Ascending aorta (tissue), 2 donors: ENCODE data around the gene AKR1B15. TPM values are rescaled to one million over a fixed set of nuclear protein-coding genes. Genes with fewer than 3 reads are reported as not detected.

Experiments used
- DNase-seq, 2 donors: peaks; one replicate each; pipeline ENCODE4 v3.0.0-alpha.2; 2019; ENCODE audit warnings: low spot score in 2 of 2
- H3K27ac ChIP-seq, 2 donors: fragments of 200-600 bp; sonication (generic); one replicate each; pipeline ENCODE4 v1.5.1; 2016 to 2017; ENCODE audit warnings: mild to moderate bottlenecking in 1 of 2
- H3K27me3 ChIP-seq: fragments of 200-600 bp; sonication (generic); one replicate; pipeline ENCODE4 v1.5.1; 2017
- H3K36me3 ChIP-seq, 2 donors: fragments of 200-600 bp; sonication (generic); one replicate each; pipeline ENCODE4 v1.5.1; 2016
- H3K4me1 ChIP-seq, 2 donors: fragments of 200-600 bp; sonication (generic); one replicate each; pipeline ENCODE4 v1.5.1; 2016 to 2017; ENCODE audit warnings: mild to moderate bottlenecking in 1 of 2
- H3K4me3 ChIP-seq, 2 donors: fragments of 200-600 bp; sonication (generic); one replicate each; pipeline ENCODE4 v1.5.1; 2016 to 2017; ENCODE audit warnings: mild to moderate bottlenecking in 1 of 2
- H3K9me3 ChIP-seq, 2 donors: fragments of 200-600 bp; sonication (generic); one replicate each; pipeline ENCODE4 v1.5.1; 2016
- intact Hi-C: fragments of 100-400 bp; cut with DNase I; formaldehyde crosslinking; loops from one replicate; pipeline ENCODE4 v1.15.1; 2023
- total RNA-seq: library from RNA; depleted of rRNA; stranded (reverse); fragments of >200 nt; gene quantifications from one replicate; pipeline ENCODE4 v1.1.0, GENCODE V29; 2016
- TF ChIP-seq, protein P1 (sequence below), 3 experiments: fragments of 200-600 bp in 2 of 3; fragments of 450-650 bp in 1 of 3; sonication (generic) in 2 of 3; IDR thresholded peaks; one replicate each; pipeline ENCODE4 v1.5.1; 2016 to 2019; ENCODE audit warnings: antibody characterized with exemption in 3 of 3, mild to moderate bottlenecking in 1 of 3, moderate library complexity in 1 of 3

Gene AKR1B15
- total RNA-seq, 1 donor from 2014 or later = not detected

DNA sequence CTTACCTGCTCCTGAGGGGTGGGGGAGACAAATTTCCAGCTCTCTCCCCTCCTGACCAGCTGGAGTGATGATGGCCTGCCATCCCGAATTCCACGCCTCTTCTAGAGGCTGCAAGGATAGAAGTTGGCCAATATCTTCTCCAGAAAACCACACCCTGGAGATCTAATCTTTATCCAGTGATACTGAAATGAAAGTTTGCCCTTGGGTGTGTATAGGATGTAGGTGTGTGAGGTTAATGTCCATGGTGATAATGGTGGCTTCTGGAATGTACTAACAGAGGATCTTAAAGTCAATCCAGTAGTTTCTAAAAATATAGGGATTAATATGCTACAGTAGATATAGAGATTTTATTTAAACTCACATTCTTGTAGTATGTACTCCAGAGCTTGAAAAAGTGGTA lies 22.2 kb downstream of the AKR1B15 start:
- Histone ChIP-seq H3K27me3 (no peaks in the 10 kb centered on the region), H3K4me3 (no peak overlapping the region), H3K27ac (no peak overlapping the region), H3K4me1 (no peaks in the 10 kb centered on the region), H3K36me3 (no peaks in the 10 kb centered on the region), H3K9me3 (no peaks in the 10 kb centered on the region)
- DNase-seq = no peak
- intact Hi-C loops = no loop called here
- TF ChIP-seq, protein P1, sequence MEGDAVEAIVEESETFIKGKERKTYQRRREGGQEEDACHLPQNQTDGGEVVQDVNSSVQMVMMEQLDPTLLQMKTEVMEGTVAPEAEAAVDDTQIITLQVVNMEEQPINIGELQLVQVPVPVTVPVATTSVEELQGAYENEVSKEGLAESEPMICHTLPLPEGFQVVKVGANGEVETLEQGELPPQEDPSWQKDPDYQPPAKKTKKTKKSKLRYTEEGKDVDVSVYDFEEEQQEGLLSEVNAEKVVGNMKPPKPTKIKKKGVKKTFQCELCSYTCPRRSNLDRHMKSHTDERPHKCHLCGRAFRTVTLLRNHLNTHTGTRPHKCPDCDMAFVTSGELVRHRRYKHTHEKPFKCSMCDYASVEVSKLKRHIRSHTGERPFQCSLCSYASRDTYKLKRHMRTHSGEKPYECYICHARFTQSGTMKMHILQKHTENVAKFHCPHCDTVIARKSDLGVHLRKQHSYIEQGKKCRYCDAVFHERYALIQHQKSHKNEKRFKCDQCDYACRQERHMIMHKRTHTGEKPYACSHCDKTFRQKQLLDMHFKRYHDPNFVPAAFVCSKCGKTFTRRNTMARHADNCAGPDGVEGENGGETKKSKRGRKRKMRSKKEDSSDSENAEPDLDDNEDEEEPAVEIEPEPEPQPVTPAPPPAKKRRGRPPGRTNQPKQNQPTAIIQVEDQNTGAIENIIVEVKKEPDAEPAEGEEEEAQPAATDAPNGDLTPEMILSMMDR (IDR thresholded peaks at IDR 0.05) = no peak

GRCh38 chr7:134571746-134572461 lies 23.0 kb downstream of the AKR1B15 start:
- no peaks in the 10 kb centered on the region for H3K4me1 ChIP-seq
- no peak overlapping the region for H3K4me3 ChIP-seq
- H3K9me3 ChIP-seq = no peaks in the 10 kb centered on the region
- H3K27ac ChIP-seq = no peak overlapping the region
- no peaks in the 10 kb centered on the region for H3K36me3 ChIP-seq
- intact Hi-C loops = no loop called here
- no peak for DNase-seq
- no peaks in the 10 kb centered on the region for H3K27me3 ChIP-seq
- TF ChIP-seq, protein P1 (IDR thresholded peaks at IDR 0.05) = no peak

DNA sequence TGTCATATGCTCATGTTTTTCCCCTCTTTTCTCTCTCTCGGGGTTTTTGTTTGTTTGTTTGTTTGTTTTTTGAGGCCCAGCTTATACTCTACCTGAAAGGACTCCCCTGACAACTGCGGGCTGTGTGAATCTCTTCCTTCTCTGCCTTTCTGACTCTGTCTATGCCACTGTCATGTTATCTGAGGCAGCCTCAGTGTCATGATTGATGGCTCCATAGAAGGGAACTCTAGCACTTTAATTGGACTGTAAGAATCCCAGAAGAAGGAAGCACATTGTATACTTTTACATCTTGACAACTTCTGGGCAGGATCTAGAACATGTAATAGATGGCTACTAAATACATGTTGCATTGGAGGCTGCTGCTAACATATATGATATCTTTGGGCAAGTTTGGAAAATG lies 25.4 kb downstream of the AKR1B15 start:
- Histone ChIP-seq H3K4me3 (no peak overlapping the region), H3K27me3 (no peaks in the 10 kb centered on the region), H3K9me3 (no peaks in the 10 kb centered on the region), H3K36me3 (no peaks in the 10 kb centered on the region), H3K4me1 (no peaks in the 10 kb centered on the region), H3K27ac (no peak overlapping the region)
- no peak for DNase-seq
- intact Hi-C loops = no loop called here
- TF ChIP-seq, protein P1 (IDR thresholded peaks at IDR 0.05) = no peak

DNA sequence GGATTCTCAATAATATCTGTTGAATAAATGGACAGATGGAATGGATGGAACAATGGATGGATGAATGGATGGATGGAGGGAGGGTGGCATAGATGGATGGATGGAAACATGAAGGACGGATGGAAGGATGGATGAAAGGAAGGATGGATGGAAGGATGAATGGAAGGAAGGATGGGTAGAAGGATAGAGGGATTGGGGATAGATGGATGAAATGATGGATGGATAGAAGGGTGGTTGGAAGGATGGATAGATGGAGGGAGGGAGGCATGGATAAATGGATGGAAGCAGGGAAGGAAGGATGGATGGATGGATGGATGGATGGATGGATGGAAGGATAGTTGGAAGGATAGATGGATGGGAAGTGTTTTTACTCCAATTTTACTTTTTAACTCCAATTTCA lies 35.4 kb downstream of the AKR1B15 start:
- Histone ChIP-seq H3K36me3 (no peaks in the 10 kb centered on the region), H3K4me1 (no peaks in the 10 kb centered on the region), H3K4me3 (no peak overlapping the region), H3K27ac (no peak overlapping the region), H3K27me3 (no peaks in the 10 kb centered on the region), H3K9me3 (no peaks in the 10 kb centered on the region)
- DNase-seq = no peak
- TF ChIP-seq, protein P1 (IDR thresholded peaks at IDR 0.05) = no peak
- intact Hi-C loops = no loop called here

DNA sequence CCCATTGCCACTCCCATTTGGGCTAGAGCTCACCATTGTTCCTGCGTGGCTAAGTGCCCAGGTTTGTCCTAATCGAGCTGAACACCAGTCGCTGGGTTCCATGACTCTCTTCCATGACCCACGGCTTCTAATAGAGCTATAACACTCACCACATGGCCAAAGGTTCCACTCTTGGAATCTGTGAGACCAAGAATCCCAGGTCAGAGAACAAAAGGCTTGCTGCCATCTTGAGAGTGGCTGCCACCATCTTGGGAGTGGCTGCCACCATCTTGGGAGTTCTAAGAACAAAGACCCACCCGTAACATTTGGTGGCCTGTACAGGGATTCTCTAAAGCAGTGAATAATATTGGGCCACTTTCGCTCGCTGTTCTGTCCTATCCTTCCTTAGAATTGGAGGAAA lies 37.0 kb downstream of the AKR1B15 start:
- no peak for DNase-seq
- H3K36me3 ChIP-seq = no peaks in the 10 kb centered on the region
- no peaks in the 10 kb centered on the region for H3K9me3 ChIP-seq
- no peaks in the 10 kb centered on the region for H3K4me1 ChIP-seq
- H3K4me3 ChIP-seq = no peak overlapping the region
- no peak overlapping the region for H3K27ac ChIP-seq
- TF ChIP-seq, protein P1 (IDR thresholded peaks at IDR 0.05) = no peak
- intact Hi-C loops = no loop called here
- H3K27me3 ChIP-seq = no peaks in the 10 kb centered on the region

GRCh38 chr7:134587750-134588149 lies 38.8 kb downstream of the AKR1B15 start:
- no peaks in the 10 kb centered on the region for H3K36me3 ChIP-seq
- no peak overlapping the region for H3K27ac ChIP-seq
- H3K9me3 ChIP-seq = peaks cover 0 to 6% of the 10 kb centered on the region in 2 donors
- H3K27me3 ChIP-seq = no peaks in the 10 kb centered on the region
- TF ChIP-seq, protein P1 (IDR thresholded peaks at IDR 0.05) = no peak
- no peaks in the 10 kb centered on the region for H3K4me1 ChIP-seq
- no peak overlapping the region for H3K4me3 ChIP-seq
- no peak for DNase-seq
- intact Hi-C loops = no loop called here
